CD4-positive, alpha-beta T cell treated with Interleukin-15 for 4 hours (primary cell): ENCODE measurements around the gene ARHGDIB.
A peak's percentile ranks its signal among the peaks of the same experiment; 100 is the strongest.

ENCODE experiments used
- DNase-seq: peaks from one replicate; pipeline ENCODE4 v3.0.0-alpha.2; 2020; ENCODE audit warnings: low spot score

The ARHGDIB gene

DNA sequence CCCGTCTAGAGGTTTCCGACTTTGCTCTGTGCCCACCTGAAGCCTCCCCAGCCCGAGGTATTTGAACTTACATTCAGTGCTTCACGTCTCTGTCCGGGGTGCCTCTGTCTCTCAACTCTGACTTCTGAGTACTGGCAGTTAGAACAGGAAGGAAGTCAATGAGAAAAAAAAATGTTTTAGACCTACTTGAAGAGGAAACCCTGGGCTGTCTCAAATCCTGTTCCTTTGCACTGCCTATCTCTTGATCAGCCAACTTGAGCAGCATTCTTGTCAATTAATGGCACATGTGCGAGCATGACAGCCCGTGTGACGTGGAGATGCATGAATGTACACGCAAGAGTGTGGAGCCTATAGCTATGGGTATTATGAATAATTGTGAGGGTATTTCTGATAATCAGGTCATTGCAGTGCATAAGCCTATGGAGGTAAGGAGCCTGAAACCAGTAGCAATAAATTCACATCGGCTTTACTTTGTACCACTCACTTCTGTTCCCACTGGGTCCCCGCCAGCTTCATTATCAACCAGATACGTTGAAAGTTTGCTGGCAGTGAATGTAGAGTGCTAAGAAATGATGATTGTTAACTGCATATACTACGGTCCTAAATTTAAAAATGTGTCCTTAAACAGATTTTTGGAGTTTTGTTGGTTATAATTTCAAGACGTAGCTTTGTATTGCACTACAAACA lies at the start of gene ARHGDIB:
Gene ARHGDIB, minus strand, starts transcription at position 136 of the 687 bp plus-strand sequence. CDS start 10,889 bp downstream, outside the sequence.
- DNase-seq: peak; percentile 92

DNA sequence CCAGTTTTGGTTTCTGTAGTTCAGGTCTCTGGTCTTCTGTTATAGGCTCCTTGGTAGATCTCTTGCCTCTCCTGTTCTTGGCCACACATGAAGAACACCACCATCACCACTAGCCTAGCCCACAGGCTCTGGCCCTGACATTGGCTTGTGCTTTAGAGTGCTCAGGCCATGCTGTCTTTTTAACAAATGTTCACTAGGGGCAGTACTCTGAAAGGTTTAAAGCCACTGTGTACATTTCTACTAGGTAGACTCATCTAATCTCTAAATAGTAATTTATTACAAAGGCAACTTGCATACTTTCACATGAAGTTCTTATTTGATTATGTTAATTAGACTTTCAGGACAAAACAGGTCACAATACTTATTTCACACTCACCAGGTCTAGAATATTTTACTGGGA lies 49.8 kb upstream of the ARHGDIB start:
- DNase-seq: no peak

DNA sequence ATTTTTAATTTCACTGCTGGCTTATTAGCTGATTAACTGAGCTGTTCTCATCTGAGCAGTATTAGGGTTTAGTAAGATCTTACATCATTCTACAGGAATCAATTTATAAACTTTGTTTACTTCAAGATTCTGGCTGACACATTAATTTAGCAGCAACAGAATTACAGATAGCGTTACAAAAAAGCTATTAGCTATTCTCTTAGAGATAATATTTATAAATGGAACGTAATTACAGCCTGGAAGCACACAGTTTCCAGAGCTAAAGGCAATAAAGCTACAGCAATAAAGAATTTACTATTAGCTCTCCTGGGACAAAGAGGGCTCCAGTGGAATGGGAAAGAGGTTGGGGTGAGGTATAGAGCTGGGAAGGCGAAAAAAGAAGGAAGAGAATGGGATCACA lies 46.1 kb upstream of the ARHGDIB start:
- DNase-seq: no peak

DNA sequence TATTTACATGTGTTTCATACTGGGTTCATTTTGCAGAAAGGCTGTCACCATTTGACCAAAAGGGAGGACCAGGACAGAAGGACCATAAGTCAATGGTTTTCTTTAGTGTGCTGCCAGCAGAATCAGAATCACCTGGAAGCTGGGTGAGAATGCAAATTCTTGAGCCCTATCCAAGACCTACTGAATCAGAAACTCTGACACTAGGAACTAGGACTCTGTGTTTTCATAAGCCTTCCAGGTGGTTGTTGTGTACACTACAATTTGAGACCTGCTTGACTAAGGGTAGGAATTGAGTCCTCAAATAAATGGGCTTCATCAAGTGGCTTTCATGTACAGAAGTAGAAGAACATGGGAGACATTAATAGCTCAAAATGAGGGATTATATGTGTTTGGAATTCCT lies 43.7 kb upstream of the ARHGDIB start:
- DNase-seq: no peak

DNA sequence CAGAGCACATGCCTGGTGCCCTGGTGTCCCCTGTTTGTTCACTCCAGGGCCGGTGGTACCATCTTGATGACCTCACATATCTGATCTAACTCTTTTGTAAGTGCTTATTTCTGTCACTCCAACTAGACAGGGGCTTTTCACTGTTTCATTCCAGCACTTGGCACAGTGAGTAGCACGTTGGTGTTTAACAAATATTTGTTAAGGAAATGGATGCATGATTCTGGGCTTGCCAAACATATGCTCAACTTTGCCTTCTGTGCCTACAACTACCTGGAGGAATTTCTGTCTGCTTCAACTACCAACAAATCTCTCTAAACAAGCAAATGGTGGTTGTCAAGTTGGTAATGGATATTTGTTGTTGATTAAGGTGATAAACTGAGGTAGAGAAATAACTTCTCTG lies 43.0 kb upstream of the ARHGDIB start:
- no peak for DNase-seq

DNA sequence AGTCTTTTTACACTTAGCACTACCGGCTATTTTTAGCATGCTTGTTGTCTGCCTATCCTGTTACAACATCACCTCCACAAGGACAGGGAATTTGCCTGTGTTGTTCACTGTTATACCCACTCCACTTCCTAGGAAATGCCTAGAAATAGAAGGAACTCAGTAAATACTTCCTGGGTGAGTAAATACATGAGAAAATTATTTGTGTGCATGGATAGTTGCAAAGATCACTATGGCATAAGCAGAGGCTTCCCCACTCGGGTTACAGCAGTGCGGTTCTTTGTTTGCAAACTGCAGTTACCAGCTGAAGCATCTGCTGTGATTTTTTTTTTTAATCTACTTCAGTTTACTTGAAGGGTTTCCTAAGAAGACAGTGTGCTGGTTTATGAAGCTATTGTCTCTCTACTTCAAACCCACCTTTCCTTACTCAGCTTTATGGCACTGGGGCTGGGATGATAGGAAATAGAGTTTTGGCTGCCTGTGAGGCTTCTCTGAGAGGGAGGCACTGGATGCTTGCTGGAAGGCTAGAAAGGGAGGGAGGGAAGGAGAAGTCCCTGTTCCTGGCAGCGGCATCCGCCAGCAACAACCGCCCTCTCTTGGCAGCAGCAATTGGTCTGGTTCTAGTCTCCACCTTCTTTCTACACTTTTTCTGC lies 40.5 kb upstream of the ARHGDIB start:
- no peak for DNase-seq

DNA sequence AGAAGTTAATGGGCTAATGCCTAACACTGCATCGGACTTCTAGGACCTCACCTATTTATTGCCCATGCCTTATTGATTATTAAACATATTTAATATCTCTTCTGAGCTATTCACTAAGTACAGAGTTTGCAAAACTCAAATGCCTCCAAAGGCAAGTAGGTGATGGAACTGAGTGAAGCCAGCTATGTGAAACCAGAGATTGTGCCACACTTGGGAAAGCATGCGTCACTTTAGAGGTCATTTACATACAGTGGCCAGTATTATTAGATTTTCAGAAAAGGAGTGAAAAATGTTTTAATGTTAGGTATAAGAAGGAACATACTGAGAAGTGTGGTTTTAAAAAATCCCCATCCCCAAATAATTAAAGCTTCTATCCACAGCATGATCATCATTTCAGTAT lies 39.2 kb upstream of the ARHGDIB start:
- DNase-seq: no peak

DNA sequence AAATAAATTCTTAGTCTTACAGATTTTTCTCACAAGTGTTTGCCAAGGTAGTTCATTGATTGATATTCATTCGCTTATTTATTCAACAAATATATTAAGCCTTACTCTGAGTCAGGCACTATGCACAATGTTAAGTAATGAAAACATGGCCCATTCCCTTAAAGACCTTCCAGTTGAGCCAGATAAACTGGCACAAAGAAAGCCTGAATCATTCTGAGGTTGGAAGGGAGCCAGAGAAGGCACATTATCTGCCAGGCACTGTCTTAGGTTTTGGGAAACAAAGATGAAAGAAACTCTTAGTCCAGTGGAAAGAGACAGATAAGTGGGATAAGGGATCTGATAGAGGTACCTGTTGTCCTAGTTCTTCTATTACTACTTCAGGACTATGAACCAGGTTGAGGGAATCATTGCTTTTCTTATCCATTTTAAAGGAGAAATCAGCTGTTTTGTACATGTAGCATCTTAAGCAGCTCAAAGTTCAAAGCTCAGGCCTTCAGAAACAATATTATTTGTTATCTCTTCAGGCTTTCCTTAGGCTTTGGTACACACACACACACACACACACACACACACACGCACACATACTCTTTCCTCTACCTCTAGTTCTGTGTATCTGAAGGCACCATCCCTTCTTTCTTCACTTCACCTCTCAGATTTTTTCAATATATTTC lies 38.4 kb upstream of the ARHGDIB start:
- DNase-seq: no peak

DNA sequence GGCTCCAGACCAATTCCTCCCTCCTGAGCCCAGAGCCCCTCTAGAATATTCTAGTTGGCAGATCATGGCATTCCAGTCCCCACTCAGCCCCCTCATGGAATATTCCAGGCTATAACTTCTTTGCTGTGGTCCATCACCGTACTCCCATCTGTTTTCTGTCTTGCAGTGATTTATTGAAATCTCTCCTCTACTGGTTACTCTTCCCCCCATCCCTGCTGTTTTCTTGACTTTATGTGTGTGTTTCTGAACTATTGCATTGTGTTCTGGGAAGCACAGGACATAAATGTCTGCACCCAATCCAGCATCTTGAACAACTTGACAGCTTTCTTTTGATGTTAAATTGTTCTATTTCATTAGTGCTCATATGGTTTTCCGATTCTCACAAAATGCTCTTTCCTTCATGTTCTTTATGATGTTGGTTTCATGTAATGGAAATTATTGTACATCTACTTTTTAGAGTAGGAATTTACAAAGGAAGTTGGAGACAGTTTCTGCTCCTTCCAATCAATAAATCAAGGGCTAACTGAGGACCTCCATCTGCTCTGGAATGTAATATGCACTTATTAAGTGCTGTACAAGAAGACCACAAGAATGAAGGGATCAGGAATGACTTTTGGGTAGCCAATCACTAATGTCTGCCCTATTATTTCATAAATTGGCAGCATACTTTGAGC lies 37.8 kb upstream of the ARHGDIB start:
- DNase-seq: no peak

DNA sequence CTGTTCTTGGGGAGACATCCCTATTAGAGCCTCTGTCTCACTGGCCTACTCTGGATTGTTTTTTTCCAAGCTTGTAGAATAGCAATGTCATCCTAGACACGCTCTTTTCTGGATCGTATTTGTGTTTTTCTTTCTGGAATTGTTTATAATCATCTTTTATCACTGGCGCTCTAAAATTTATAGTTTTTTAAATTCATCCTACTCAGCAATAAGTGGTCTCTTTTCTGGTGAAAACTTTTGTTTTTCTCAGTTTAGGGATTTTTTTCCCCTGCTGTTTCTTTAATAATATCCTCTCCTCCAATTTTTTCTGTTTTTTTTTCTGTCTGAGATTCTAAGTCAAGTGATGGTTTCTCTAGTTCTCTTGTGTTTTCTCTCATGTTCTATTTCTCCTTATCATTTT lies 36.6 kb upstream of the ARHGDIB start:
- DNase-seq: no peak

DNA sequence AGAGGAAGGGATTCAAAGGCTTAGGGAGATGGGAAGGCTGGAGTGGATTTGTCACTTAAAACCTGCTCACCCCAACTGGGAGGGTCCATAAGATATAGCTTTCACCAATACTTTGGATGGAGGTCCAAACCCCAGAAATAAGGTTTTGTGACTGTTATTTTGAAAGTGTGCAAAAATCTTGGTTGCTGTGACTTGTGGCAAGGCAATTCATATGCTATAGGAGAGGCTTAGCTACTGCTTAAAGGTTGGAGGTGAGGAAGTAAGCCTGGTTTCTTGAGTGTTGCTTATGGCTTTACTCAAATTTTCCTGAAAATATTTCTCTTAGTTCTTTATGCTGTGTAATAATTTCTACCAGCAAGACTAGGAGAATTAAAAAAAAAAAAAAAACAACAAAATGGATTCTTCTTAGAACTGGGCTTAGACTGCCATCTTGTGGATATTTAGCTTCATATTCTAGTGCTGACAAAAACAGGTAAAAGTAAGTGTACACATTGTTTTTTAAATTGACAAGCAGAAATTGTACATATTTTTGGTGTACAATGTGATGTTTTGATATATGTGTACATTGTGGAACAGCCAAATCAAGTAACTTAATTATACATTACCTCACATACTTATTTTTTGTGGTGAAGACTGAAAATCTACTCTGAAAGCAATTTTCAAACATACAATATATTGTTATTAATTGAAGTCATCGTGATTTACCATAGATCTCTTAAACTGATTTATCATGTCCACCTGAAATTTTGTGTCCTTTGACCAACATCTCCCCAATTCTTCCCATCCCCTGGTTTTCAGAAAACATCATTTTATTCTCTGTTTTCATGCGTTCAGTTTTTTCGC lies 34.4 kb upstream of the ARHGDIB start:
- peak; percentile 61 for DNase-seq

DNA sequence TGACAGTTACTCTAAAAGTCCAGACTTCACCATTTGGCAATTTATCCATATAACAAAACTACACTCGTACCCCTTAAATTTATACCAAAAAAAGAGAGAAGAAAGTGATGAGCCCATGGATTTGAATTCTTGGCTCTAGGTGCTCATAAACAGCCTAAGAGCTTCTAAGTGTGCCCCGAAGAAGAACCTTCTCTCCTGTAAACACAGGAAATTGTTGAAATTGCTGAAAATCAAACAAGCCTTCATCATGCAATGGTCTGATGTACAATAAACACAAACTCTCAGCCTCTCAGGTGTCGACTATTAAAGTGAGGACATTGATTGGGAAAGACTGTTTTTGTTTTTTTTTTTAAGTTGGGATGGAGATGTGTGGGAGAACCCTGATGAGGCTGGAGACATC lies 33.2 kb upstream of the ARHGDIB start:
- no peak for DNase-seq

DNA sequence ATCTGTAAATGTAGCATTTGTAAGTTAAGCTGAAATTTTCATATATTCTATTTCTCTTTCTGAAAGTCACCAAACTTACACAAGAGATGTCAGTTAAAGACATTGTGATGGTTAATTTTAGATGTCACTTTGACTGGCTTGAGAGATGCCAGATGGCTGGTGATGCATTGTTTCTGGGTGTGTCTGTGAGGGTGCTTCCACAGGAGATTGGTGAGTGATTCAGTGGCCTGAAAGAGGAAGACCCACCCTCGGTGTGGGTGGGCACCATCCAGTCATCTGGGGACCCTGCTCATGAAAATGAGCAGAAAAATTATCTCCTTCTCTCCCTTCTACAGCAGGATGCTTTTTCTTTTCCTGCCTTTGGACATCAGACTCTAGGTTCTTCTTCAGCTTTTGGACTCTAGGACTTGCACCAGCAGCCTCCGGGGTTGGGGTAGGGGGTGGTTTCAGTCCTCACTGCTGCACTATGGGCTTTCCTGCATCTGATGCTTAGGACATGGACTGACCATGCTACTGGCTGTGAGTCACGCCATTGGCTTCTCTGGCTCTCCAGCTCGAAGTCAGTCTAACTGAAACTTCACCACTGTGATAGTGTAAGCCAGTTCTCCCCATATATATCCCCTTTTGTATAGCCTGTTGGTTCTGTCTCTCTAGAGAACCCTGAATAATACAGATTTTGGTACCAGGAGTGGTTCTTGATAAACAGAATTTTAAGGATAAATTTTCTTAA lies 32.3 kb upstream of the ARHGDIB start:
- DNase-seq: no peak

DNA sequence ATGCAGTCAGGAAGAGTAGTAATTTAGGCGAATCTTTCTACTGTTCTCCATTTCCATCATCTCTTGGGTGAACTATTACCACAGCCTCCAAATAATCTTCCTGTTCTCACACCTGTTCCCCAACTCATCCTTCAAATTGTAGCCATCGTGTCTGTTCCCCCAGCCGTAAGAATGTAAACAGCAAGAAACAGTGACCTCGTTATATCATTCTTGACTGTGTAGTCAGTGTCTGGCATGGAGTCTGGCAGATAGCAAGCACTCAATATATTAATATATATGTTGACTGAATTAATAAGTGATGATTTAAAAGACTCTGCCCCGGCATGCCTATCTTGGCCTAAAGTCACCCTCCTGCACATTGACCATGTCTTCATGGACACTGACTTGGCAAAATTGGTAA lies 31.7 kb upstream of the ARHGDIB start:
- DNase-seq: no peak

DNA sequence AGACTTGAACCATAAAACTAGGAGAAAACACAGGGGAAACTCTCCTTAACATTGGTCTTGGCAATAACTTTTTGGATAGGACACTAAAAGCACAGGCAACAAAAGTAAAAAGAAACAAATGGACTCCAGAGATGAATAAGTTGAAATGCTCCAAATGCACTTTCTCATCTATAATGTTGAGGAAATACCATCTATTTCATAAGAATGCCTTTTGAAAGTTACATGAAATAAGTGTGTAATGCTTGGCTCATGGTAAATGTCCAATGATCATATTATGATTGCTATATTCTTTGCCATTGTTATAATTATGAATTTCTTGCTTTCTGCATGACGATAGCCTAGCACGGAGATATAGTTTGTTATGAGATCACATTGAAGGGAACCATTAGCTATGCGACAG lies 31.3 kb upstream of the ARHGDIB start:
- DNase-seq: no peak

DNA sequence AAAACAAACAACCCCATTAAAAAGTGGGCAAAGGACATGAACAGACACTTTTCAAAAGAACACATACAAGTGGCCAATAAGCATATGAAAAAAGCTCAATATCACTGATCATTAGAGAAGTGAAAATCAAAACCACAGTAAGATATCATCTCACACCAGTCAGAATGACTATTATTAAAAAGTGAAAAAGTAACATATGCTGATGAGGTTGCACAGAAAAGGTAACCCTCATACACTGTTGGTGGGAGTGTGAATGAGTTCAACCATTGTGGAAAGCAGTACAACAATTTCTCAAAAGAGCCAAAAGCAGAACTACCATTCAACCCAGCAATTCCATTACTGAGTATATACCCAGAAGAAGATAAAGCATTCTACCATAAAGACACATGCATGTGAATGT lies 29.7 kb upstream of the ARHGDIB start:
- no peak for DNase-seq

DNA sequence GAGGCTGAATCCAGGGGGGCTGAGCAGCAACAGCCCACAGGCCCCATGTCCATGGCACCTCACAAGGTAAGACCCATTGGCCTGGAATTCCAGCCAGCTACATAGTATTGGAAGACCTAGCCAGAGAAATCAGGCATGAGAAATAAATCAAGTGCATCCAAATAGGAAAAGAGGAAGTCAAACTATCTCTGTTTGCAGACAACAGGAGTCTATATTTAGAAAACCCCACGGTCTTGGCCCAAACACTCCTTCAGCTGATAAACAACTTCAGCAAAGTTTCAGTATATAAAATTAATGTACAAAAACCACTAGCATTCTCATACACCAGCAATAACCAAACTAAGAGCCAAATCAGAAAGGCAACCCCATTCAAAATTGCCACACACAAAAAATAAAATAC lies 28.4 kb upstream of the ARHGDIB start:
- DNase-seq: no peak

DNA sequence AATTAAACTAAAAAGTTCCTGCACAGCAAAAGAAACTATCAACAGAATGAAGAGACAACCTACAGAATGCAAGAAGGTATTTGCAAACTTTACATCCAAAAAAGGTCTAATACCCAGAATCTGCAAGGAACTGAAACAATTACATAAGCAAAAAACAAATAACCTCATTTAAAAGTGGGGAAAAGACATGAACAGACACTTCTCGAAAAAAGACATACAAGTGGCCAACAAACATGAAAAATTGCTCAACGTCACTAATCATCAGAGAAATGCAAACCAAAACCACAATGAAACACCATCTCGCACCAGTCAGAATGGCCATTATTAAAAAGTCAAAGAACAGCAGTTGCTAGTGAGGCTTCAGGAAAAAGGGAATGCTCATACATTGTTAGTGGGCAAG lies 26.6 kb upstream of the ARHGDIB start:
- DNase-seq: no peak

DNA sequence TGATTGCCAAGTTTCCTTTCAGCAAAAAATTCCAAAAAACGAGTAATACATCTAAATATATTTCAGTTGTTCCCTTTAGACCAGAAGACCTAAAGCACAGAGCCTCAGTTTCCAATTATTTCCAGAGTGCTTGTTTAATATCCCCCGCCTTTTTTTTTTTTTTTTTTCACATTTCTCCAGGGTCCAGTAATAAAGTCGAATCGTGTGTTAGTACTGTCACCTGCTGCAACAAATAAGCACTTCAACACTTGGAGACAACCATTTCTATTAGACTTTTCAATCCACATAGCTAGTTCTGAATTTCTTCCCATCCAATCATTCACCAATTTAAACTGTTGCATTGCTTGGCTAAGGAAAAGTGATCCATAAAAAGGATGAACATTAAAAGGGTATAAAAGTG lies 25.0 kb upstream of the ARHGDIB start:
- DNase-seq: no peak

DNA sequence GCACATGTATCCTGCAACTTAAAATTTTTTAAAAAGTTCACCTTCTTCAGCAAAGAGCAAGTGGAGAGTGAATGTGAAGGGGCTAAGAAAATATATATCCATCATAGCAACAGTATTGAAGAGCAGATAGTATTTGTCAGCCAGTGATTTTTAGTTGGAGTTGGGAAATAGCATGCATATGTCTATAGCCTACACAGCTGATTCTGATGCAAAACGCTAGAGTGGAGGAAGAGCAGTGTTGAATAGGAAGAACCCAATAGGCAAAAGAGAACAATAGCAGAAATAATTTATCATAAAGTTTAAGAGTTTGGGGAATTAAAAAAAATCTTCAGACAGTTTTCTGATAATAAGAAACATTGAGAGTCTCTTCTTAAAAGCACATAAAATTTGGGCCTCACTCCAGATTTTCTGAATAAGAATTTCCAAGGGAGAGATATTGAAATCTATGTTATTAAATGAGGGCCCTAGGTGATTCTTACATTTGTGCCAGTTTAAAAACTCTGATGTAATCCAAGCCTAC lies 23.4 kb upstream of the ARHGDIB start:
- DNase-seq: no peak

DNA sequence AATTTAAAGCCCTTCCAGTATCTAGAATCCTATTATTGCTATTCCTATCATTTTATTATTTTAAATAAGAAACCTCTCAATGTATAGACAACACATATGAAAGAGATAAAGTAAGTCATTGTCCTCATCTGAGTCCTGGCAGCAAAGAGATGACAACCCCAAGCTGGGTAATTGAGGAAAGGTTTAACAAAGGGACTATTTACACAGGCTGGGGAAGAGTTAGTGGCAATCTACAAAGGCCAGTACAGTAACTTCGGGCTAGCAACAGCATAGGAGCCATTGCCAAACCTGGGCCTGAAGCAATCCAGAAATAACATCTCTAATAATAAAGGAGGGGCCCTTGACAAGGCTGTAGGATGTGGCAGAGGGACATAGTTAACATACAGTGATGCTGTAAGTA lies 22.6 kb upstream of the ARHGDIB start:
- DNase-seq: no peak
